ENCODE data around the gene LONP1. TPM values are rescaled to one million over a fixed set of nuclear protein-coding genes. Genes with fewer than 3 reads are reported as not detected.

LONP1 gene
- total RNA-seq, 1 experiment from 2014 or later: 113 TPM

GRCh38 chr19:5673752-5674151 is 46.2 kb downstream of the LONP1 start:
- no peak overlapping the region for H3K4me3 Mint-ChIP-seq
- H2BK20ac ChIP-seq (ENCODE audit: low read depth, low read length, poor library complexity, severe bottlenecking): no peak overlapping the region

More at GRCh38 chr19:5673752-5674151, 46.2 kb downstream of the LONP1 start:
- Histone ChIP-seq H3K23me2 (ENCODE audit: insufficient read length, low read depth, low read length, poor library complexity, severe bottlenecking) (no peaks in the 10 kb centered on the region), H4K5ac (ENCODE audit: insufficient read length, low read depth, low read length) (no peak overlapping the region), H2AFZ (ENCODE audit: low read length) (no peak overlapping the region), H2BK15ac (ENCODE audit: low read depth, low read length) (no peak overlapping the region), H3K9me3 (ENCODE audit: control insufficient read depth, low read depth, low read length) (no peaks in the 10 kb centered on the region), H3K14ac (ENCODE audit: insufficient read depth, low read length) (no peak overlapping the region), H2BK5ac (ENCODE audit: insufficient read length, low read length) (no peak overlapping the region), H3K79me1 (ENCODE audit: insufficient read depth, low read depth, low read length, poor library complexity, severe bottlenecking) (no peaks in the 10 kb centered on the region), H3K4me2 (ENCODE audit: insufficient read depth, insufficient read length, low read length) (no peak overlapping the region), H3T11ph (ENCODE audit: low read length) (no peak overlapping the region), H4K91ac (ENCODE audit: insufficient read length, low read depth, low read length) (no peak overlapping the region), H3K4ac (ENCODE audit: low read depth, low read length) (no peak overlapping the region), H3K9ac (ENCODE audit: extremely low read depth, insufficient read length, low read length) (no peak overlapping the region), H3K56ac (ENCODE audit: insufficient read length, low read depth, low read length) (no peak overlapping the region), H3K27ac (ENCODE audit: insufficient read length, low read depth, low read length) (no peak overlapping the region), H2BK120ac (ENCODE audit: low read depth, low read length, poor library complexity, severe bottlenecking) (no peak overlapping the region), H3K18ac (ENCODE audit: insufficient read length, low read depth, low read length) (no peak overlapping the region), H3K4me1 (ENCODE audit: insufficient read depth, low read length) (no peaks in the 10 kb centered on the region), H3K27me3 (ENCODE audit: insufficient read depth, low read length) (no peaks in the 10 kb centered on the region), H2AK5ac (ENCODE audit: insufficient read length, low read length) (no peak overlapping the region), H4K8ac (replicated peaks; ENCODE audit: insufficient read length, low read depth, low read length) (no peak overlapping the region), H3K79me2 (ENCODE audit: insufficient read depth, low read length) (no peaks in the 10 kb centered on the region), H2BK12ac (ENCODE audit: insufficient read length, low read depth, low read length) (no peak overlapping the region), H4K20me1 (ENCODE audit: control insufficient read depth, insufficient read depth, insufficient read length) (no peaks in the 10 kb centered on the region), H3K23ac (ENCODE audit: insufficient read length, low read depth, low read length) (no peak overlapping the region)
- TF ChIP-seq CTCF (conservative IDR thresholded peaks at IDR 0.05): no peak
- Mint-ChIP-seq H3K36me3 (ENCODE audit: insufficient read depth in 1 of 3, low read depth in 3 of 3) (peaks cover 12 to 37% (median 23%) of the 10 kb centered on the region in 3 experiments; a peak in 6 of 7 replicates), H3K27ac (no peak overlapping the region), H3K27me3 (ENCODE audit: low read depth) (no peaks in the 10 kb centered on the region; the same call in 1 of the 2 replicates), H3K9me3 (no peaks in the 10 kb centered on the region), H3K4me1 (peaks cover 2 to 6% of the 10 kb centered on the region in 2 experiments; a peak in 2 of 4 replicates)
- WGBS (ENCODE audit: extremely low coverage, insufficient read length, low lambda C conversion rate): 100% methylated on average over 1 of the region's 1 CpG
- DNase-seq: no peak
